ENCODE data around the gene ATP8A2.
"Not testable (repeated sequence)": the region's sequence is repeated elsewhere in the genome, so short reads cannot be mapped to it uniquely, and the experiment has no call there.

The ATP8A2 gene

DNA sequence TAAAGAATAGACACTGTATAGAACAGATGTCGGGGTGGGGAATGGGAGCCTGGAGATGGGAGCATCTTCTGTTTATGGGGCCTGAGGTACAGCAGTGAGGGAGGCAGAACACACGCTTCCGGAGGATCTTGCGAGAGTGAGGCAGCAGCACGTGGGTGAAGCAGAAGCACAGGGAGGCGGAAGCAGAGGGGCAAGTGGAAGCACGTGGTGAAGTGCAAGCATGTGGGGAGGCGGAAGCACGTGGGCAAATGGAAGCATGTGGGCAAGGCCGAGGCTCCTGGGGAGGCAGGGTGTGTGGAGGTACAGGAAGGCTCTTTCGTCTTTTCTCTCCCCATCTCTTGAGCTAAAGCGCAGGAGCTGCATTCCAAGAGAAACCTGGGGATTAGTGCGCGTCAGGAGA is 198.4 kb downstream of the ATP8A2 start:
- no peak for DNase-seq

DNA sequence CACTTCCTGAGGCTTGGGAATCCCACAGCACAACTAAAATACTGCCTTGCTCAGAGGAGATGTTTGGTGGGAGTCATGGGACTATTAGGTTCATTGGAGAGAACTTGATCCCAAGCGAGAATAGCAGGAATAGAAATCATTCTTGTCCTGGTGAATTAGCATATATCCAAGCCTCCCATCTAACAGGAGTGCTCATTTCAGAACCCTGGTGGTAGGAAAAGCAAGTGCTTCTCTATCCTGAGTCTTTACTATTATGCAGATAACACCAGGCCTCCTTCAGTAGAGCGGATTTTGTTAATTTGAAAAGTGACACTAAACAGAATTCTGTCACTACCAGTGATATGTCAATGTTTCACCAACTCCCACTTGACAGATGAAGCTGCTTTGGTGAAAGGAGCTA is 199.5 kb downstream of the ATP8A2 start:
- no peak for DNase-seq

DNA sequence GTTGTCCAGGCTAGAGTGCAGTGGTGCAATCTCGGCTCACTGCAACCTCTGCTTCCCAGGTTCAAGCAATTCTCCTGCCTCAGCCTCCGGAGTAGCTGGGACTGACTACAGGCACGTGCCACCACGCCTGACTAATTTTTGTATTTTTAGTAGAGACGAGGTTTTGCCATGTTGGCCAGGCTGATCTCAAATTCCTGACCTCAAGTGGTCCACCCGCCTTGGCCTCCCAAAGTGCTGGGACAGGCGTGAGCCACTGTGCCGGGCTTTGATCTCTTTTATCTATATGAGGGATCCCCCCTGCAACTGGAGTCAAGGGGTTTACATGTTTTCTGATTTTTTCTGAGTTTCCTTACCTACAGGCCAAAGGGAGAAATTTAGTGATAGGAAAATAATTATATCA is 200.4 kb downstream of the ATP8A2 start:
- not testable (repeated sequence) for DNase-seq

DNA sequence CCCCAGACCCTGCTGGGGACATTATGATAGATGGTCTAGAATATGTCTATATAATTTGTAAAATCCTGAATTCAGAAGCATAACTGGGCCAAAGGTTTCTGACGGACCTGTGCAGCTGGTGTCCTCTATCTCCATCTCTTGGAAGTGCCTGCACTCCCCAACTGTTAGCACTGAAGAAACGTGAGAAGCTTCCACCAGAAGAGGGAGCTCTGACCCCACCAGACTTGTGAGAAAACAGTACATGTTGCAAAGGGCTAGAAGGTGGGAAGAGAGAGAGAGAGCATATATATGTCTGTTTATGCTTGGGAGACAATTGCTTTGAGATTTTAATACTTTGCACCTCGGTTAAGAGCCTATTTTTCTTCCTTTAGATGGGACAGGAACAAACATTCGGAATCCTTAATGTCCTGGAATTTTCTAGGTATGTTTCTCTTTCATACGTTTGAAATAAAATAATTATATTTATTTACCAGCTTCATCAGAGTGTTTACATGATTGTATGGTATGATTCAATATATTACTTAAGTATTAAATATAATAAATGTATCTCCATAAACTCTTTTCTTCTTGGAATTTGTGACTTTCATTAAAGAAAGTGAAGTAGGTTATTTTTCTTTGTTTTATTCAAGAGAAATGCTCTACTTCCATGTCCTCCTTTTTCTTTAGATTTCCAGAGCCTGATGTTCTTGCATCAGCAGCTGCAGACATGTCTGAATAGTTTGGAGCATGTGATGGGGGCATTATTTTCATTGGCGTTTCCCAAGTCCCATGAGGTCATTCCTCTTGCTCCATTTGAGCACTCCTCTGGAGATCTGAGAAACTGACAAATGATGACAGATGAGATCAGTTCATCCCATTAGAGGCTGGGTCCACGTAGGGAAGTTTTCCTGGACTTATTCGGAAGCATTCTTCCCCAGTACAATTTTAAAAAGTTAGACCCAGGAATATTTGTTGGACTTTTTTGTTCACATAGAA is 202.9 kb downstream of the ATP8A2 start:
- DNase-seq = peak; percentile 64 to 71

DNA sequence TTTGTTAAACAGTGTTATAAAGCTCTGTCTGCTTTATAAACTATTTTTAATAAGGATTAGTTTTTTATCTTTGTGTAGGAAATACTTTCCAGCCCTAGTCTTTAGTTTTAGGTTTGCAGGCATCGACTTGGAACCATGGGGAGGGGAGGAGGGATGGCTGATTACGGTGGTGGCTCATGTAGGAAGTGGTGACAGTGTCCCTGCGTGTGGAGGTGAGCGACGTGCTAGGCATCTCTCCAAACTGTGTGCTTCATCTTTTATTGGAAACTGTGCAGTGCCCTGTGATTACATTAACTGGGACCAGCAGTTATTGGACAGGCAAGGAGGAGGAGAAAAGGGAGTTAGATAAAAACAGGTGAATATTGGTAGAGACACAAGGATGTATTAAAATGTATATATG is 203.8 kb downstream of the ATP8A2 start:
- DNase-seq = no peak

DNA sequence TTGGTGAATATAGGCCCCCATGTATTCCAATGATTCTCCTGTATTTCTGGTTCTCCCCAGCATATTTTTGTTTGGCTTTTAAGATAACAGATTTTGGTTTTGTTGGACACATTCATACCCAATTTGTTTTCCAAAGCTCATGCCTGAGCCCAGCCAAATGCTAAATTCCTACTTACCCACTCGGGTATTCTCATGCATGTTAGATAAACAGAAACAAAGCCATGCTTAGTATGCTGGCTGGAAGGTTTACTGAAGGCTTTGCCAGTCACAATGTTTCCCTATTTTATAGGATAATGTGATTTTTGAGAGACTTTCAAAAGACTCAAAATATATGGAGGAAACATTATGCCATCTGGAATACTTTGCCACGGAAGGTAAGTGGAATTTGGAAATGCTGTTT is 206.8 kb downstream of the ATP8A2 start:
- no peak for DNase-seq

DNA sequence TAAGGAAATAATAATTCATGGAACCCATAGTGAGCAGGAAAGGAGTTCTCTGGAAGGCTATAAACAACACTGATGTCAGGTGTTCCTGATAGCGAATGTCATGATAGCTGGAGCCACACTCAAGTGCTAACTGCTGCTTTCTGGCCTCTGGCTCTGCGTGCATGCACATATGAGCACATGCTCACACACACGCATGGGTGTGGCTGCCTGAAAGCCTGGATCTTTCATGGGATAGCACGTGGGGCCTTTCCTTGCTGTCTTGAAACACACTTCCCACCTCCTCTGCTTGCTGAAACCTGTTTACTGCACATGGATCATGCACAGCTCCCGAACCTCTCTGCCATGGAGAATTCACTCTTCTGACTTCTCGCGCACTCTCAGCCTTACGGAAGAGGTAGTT is 207.4 kb downstream of the ATP8A2 start:
- no peak for DNase-seq

DNA sequence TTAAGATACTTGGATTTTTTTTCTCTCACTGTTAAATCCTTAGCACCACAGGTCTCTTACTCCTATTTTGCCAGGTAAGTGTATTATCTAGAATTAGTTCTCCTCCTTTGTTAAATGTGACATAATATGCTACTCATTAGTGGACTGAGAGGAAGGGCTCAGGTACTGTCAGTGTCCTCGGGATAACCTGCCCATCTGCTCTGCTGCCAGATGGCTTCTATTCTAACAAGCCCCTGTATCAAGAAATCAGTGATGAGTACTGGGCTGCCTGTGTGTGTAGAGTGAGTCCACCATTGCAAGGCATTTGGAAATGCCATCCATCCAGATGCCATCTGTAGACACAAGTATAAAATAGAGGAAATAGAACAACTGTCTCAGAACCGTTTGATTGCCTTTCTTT is 209.6 kb downstream of the ATP8A2 start:
- DNase-seq = no peak

DNA sequence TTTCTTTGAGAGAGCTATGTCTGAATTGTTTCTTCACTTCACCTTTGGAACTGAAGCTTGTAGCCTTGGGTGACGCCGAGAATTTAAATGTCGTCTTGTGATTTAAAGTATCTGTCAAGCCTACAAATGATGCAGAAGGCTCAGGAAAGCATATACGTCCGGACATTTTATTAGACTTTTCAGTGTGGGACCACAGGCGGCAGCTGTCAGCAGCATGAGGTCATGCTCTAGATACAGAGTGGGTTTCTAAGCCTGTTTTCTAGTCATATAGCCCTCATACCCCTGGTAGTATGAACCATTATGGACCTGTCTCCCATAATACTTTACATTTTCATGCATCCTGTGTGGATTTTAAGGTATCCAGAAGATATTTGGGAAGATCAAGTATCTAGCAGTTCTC is 212.3 kb downstream of the ATP8A2 start:
- no peak for DNase-seq

DNA sequence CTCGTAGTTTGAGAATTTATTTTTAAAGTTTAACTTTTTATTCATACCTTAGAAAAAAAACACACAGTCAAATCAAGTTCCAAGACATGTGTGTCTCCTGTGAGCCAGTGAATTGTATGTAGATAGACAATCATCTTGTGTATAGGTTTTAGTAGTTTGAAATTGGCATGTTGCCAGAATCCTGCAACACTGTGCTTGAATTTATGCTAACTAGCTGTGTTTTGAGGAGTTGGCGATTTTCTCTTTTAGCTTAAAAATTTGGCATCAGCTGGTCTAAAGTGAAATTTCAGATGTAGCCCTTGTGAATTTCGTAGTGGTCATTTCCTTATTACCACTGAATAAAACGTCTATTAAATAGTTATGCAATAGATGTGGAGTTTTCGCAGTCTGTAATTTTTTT is 213.2 kb downstream of the ATP8A2 start:
- no peak for DNase-seq

DNA sequence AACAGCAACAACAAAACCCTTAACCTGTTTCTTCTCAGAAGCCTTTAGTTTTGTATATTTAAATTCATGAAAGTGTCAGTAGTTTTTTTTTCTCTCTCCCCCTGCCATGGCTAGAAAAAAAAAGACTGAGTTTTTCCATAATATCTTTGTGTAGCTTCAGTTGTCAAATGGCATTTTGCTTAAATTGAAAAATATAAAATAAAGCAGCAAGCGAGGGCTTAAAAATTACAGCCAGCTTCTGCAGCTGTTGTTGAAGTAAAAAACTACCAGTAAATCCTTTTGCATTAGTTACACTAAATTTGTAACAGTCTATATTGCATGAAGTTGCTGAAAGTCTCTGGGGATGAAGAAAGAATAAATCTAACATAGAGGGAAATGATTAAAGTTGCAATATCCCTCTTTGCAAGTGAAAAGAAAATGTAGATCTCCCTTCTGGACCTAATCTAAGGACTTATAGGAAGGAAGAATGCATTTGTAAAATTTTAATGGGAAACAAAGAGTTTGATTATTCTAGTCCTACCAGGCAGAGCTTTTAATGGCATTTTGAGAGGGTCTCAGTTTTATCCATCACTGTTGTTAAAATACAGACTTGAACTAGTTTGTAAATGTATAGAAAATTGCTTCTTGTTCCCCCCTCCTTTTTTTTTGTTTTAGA is 215.7 kb downstream of the ATP8A2 start:
- no peak for DNase-seq

DNA sequence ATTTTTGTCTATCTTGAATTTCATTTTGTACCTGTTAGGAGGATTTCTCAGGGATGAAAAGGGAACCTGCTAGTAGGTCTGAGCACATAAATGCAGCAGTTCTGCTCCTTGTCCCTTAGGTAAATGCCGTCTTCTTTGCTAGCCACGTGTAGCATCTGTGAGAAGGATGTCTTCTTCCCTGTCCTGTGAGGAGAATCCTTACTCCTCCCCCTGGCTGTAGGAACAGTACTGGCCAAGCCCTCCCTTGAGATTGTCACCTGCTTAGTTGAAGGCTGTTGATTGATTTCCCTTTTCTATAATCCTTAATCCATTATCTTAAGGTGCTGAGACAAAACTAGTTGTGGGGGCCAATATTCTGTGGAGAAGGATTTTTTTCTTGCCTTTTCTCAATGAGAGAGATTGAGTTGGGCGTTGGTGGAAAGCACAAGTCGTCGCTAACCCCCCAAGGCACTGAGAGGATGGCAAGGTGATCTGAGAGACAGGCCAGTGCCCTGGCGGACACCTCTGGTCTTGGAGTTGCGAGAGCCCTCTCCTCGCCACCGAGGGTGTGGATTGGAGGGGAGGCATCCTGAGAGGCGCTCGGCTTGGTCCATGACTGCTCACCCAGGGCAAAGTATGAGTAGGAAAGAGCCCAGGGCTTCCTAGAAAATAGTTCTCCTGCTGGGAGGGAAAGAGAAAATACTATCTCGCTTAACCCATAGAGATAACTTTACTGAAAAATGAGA is 216.7 kb downstream of the ATP8A2 start:
- DNase-seq = no peak

DNA sequence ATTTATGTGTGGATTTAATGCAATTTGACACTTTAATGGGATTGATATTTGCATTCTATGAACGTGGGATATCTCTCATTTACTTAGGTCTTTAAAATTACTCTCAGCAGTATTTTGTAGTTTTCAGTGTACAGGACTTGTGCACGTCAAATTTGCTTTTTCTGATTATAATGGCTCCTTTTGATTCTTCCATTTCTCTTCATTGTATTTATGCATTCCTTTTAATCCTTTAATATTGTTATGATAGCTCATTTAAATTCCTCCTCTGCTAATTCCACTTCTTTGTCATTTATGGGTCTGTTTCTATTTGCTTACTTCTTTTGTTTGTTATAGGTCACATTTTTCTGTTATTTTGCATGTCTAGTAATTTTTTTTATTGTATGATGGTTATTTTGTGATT is 226.6 kb downstream of the ATP8A2 start:
- DNase-seq = no peak

DNA sequence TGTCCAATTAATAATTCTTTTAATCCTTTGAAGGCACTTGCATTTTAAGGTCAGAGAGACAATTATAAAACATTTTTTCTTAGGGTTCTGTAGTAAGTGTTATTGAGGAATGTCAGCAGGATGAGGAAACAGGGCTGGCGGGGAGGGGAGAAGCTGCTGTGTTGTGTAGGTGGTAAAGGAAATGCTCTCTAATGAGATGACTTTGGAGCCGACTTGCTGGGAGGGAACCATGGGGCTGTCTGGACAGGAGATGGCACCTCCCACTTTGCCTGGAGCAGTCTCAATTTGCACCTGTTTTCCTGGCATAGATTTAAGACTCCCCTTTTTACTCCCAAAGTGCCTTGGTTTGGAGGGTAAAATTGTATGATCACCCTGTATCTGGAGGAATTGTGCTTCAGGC is 230.4 kb downstream of the ATP8A2 start:
- DNase-seq = no peak

DNA sequence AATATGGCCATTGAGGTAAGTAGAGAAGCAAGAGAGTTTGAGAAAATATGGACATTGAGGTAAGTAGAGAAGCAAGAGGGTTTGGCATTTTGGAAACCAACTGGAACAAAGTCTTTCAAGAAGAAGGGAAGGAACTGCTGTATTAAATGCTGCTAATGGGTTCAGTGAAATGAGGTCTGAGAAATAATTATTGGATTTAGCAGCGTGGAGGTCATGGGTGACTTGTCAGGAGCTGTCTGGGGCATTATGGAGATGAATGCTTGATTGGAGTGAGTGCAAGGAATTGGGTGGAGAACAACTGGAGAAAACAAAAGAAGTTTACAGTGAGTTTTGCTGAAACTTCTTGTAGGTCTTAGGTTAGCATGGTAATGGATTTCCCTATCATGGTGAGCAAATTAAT is 232.3 kb downstream of the ATP8A2 start:
- no peak for DNase-seq

DNA sequence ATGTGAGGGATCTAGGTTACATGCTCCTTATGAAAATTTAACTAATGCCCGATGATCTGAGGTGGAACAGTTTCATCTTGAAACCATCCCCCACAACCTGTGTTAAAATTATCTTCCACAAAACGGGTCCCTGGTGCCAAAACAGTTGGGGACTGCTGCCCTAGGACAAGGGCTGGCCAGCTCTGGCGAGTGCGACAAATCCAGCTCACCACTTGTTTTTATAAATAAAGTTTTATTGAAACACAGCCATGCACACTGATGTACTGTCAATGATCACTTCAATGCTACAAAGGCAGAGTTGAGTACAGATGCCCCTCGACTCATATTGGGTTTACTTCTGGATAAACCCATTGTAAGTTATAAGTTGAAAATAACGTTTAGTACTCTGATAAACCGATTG is 235.3 kb downstream of the ATP8A2 start:
- no peak for DNase-seq

DNA sequence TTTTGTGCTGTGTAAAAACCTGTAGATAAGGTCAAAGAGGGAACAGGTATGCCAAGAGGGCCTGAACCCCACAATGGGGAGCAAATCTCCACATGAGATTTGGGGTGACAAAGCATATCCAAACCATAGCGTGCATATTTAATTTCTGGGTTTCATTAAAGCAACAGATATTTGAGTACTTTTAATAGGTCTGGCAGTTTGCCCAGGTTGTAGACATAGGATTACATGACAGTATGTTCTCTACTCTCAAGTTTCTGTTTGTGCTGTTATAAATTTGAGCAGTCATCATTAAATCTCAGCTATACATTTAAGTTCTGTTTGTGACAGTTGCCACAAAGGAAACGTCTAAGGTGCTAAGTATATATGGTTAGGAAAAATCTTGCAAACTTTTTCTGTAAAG is 236.4 kb downstream of the ATP8A2 start:
- no peak for DNase-seq

DNA sequence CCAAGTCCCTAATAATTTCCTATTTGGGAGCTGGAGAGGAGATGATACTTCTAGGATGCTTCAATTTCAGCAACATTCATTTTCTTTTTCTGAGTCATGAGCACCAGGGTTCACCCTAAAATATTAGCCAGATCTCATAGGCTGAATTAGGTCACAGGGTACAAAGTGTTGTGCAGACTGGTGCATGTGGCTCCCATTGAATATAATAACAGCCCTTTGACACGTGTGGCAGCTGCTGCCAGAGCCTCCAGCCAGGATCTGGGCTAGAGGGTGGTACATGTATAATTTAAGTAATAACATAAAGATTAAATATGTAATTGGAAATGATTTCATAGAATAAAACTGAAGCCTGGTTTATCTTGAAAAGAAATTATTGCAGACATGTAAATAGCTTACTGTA is 244.9 kb downstream of the ATP8A2 start:
- no peak for DNase-seq

DNA sequence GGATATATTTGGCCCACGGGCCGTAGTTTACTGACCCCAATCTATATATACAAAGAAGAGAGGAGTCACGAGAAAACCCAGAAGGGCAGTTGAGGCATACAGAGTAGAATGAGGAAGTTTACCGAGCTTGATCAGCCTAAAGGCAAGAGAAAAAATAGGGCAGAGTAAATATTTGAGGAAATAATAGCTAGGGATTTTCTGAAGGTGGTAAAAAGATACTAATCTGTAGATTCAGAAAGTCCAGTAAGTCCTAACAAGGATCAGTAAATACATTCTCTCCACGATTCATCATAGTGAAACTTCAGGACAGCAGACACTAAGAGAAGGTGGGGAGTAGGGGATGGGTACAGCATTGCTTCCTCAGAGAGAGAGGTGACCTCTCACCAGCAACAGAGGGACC is 248.1 kb downstream of the ATP8A2 start:
- no peak for DNase-seq

DNA sequence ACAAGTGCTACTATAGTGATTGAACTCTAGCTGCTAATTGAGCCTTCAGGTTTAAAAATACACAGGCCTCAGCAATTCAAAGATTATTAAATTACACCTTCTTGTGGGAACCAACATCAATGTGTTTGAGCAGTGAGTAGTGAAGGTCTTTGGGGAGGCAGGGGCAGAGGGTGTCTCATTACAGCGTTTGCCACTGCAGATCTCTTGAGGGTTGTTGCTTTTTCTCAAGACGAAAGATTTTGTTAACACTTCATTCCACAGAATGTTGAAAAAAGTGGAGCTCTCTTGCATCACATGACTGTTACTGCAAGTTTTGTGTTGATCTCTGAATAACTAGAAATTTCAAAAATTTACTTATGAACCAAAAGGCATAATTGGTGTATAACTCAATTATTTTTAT is 253.6 kb downstream of the ATP8A2 start:
- no peak for DNase-seq

DNA sequence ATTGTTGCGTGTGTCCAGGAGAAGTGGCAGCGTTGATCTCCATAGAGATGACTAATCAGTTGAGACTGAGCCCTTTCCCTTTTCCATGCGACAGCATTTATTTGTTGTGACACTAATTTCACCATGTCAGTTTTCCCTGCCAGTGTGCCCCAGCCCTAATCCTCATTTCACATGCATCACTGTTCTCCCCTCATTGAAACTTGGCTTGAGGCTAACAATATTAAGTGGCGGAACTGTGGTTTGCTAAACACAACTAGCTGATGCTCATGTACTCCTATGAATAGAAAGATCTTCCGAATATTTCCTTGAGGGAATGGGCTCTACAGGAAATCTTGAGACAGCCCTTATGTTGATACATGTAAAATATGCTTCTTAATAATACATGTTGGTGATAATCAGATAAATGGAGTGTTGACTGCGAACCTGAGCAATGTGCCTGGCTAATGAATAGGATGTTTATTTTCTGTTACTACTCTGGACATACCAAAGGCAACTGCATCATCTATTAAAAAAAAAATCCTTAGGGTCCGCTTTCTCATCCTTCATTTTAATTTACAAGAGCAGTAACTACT is 258.6 kb downstream of the ATP8A2 start:
- no peak for DNase-seq

DNA sequence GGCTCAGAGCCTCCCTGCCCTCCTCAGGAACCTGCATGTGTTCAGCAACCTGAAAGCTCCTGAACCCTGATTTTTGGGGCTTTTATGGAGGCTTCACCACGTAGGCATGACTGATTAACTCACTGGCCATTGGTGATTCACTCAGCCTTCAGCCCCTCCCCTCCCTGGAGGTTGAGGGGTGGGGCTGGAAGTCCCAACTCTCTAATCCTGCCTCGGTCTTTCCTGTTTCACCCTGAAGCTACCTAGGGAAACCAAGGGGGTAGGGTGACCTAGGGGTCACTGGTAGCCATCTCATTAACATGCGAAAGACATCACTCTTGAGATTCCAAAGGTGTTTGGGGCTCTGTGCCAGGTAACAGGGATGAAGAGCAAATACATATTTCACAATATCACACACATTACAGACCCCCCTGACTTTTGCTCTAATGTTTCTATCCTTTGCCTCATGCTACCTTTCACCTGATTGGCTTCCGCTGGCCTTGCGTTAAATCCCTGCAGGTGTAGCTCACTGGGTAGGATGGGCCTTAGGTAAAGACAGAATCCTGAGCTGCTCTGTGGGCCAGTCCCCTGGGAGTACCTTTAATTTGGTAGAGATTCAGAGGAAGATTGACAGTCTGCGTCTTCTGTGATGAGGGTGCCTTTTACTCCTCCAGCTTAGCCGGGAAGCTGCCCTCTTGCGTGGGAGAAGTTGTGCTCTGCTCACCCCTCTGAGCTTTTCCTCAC is 260.6 kb downstream of the ATP8A2 start:
- no peak for DNase-seq

DNA sequence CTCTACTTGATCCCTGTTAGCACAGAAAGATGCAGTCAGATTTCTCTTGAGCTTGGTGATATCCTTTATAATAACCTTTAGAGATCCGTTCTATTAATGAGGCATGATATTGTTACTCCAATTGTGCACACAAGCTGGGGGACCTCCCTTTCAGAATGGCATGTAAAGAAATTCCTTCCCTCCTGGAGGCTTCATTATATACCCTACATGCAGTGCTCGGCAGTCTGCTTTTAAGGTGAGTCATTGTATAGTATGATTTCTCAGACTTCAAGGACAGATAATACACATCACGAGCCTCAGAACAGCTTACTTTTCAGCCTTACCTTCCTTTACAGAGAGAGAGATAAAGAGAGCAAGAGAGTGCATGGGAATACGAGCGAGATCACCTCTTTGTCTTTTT is 261.3 kb downstream of the ATP8A2 start:
- no peak for DNase-seq
